Measurements from ENCODE around the gene SIRT7.

The SIRT7 gene

DNA sequence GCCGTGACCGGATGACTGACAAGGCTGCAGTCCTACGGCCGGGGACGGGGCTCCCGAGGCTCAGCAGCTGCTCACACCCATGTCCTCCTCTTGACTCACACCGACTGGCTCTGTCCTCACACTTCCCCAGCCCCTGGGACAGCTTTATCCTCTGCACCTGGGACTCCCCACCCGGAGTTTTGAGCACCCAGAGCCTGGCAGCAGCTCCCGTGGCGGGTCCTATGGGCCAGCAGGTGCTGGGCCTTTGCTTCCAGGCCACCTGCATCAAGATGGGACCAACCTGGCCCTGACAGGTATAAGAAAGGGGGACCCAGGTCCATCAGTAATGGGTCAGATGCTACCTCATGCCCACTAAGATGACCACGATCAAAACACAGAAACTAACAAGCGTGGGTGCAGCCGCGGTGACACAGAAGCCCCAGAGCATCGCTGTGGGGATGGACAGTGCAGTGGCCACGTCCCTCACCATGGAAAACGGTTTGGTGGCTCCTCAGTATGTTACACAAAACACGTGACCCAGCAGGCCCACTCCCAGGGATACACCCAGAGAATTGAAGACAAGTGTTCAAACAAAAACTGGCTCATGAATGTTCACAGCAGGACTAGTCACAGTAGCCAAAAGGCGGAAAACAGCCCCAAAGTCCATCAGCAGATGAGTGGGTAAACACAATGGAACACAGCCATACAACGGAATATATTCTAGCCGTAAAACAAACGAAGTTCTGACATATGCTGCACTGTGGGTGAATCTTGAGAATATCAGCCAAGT lies 46.3 kb upstream of the SIRT7 start:
- Histone ChIP-seq H3K9ac (ENCODE audit: low read length) (no peak overlapping the region), H3K9me3 (ENCODE audit: insufficient read depth, low read length) (no peaks in the 10 kb centered on the region), H3K36me3 (replicated peaks; ENCODE audit: low read depth, low read length) (no peaks in the 10 kb centered on the region), H3K27ac (ENCODE audit: low read length) (no peak overlapping the region), H3K4me2 (ENCODE audit: low read length) (no peak overlapping the region), H3K79me2 (ENCODE audit: low read length) (no peaks in the 10 kb centered on the region), H3K27me3 (ENCODE audit: low read depth, low read length) (peaks cover 15% of the 10 kb centered on the region; the same call in 1 of the 2 replicates), H3K4me3 (ENCODE audit: low read length) (no peak overlapping the region), H3K4me1 (ENCODE audit: low read length) (peaks cover 26% of the 10 kb centered on the region), H4K20me1 (ENCODE audit: insufficient read depth, low read length) (no peaks in the 10 kb centered on the region), H2AFZ (ENCODE audit: low read depth, low read length) (no peak overlapping the region)
- TF ChIP-seq EZH2phosphoT487 (IDR thresholded peaks at IDR 0.05; ENCODE audit: low read depth): no peak
- TF ChIP-seq, protein P1, sequence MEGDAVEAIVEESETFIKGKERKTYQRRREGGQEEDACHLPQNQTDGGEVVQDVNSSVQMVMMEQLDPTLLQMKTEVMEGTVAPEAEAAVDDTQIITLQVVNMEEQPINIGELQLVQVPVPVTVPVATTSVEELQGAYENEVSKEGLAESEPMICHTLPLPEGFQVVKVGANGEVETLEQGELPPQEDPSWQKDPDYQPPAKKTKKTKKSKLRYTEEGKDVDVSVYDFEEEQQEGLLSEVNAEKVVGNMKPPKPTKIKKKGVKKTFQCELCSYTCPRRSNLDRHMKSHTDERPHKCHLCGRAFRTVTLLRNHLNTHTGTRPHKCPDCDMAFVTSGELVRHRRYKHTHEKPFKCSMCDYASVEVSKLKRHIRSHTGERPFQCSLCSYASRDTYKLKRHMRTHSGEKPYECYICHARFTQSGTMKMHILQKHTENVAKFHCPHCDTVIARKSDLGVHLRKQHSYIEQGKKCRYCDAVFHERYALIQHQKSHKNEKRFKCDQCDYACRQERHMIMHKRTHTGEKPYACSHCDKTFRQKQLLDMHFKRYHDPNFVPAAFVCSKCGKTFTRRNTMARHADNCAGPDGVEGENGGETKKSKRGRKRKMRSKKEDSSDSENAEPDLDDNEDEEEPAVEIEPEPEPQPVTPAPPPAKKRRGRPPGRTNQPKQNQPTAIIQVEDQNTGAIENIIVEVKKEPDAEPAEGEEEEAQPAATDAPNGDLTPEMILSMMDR (IDR thresholded peaks at IDR 0.05; ENCODE audit: low read depth, low read length): no peak

DNA sequence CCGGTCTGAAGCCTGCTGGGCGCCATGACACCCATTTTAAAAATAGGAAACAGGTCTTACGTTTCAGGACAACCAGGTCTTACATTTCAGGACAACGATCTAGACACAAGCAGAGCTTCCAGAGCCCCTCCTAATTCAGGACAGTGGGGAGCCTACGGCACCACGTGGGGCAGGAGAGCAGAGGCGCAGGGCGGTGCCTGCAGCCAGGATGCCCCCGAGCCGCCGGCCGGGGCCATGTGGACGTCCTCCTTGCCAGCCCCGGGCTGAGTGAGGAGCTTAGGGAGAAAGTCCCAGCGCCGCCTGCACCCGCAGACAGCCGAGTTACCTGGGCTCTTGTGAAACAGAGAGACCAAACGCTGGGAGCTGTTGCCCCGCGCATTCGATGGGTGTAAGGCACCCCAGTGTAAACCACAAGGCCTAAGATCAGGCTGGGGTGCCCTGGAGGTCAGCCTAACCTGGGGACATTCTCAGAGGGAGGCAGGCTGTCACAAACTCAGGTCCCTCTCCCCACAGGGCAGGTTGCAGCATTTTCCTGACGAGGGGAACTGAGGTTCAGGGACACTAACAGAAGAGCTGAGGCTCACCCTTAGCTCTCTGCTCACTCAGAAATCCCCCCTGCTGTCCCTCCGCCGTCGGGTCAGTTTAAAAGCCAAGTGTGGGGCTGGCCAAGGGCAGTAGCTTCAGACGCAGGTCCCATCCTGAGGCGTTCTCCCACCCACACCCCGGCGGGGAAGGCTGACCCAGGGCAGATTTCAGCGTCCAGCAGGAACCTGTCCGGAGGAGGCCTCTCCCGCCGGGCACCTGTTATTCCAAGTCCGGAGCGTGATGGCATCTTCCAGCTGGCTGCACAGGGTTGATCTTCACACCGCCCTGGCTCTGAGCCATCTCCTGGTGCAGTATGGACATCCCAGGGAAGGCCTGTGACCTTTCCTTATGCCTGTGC lies 44.8 kb upstream of the SIRT7 start:
- Histone ChIP-seq H3K27me3 (ENCODE audit: low read depth, low read length) (peaks cover 15% of the 10 kb centered on the region; the same call in 1 of the 2 replicates), H3K4me2 (ENCODE audit: low read length) (no peak overlapping the region), H3K9ac (ENCODE audit: low read length) (no peak overlapping the region)

DNA sequence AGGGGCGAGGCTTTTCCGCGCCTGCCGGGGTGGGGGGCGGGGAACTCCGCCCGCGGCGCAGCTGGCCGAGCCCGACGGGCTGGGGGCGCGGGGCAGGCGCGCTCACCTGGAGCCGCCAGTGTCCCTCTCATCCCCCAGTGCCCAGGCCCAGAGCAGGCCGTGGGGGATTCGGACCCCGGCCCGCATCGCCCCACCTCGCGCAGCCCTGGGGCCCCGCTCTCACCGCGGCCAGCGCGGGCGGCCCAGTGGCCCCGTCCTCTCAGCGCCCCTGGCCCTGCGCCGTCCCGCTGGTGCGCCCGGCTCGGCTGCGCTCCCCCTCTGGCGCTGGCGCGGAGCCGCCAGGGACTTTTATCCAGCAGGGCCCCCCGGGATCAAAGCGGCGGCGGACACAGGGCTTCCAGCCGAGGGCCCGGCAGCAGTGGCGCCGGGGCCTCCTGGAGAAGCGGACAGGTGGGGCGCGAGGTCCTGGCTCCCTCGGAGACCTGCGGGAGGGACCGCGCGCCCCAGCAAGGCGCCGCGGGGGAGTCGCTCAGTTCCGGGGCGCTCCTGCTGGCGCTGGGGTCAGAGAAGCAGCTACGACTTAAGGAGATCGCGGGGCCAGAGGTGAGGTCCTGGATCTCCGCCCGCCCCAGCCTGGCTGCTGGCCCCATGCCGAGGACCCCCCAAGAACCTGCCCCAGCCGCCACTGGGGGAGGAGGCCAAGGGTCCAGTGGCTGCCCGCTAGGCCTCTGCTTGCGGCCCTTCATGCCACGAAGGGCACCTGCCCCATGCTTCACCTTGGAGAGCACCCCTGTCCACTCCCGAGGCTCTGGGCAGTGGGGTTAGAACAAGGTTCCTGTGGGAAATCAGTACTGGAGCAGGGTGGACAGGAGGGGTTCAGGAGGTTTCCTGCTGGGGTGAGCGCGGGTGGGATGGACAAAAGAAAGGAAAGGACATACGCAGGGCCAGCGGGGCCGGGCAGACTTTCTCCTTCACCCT lies 43.8 kb upstream of the SIRT7 start:
- Histone ChIP-seq H3K4me1 (ENCODE audit: low read length) (peaks cover 4% of the 10 kb centered on the region), H3K4me3 (ENCODE audit: low read length) (no peak overlapping the region), H3K9me3 (ENCODE audit: insufficient read depth, low read length) (no peaks in the 10 kb centered on the region), H3K9ac (ENCODE audit: low read length) (no peak overlapping the region), H4K20me1 (ENCODE audit: insufficient read depth, low read length) (no peaks in the 10 kb centered on the region), H3K27ac (ENCODE audit: low read length) (no peak overlapping the region), H2AFZ (ENCODE audit: low read depth, low read length) (no peak overlapping the region), H3K27me3 (ENCODE audit: low read depth, low read length) (peaks cover 15% of the 10 kb centered on the region; the same call in 1 of the 2 replicates), H3K4me2 (ENCODE audit: low read length) (no peak overlapping the region), H3K36me3 (replicated peaks; ENCODE audit: low read depth, low read length) (no peaks in the 10 kb centered on the region), H3K79me2 (ENCODE audit: low read length) (no peaks in the 10 kb centered on the region)
- TF ChIP-seq EZH2phosphoT487 (IDR thresholded peaks at IDR 0.05; ENCODE audit: low read depth): no peak
- TF ChIP-seq, protein P1 (IDR thresholded peaks at IDR 0.05; ENCODE audit: low read depth, low read length): no peak

More for the DNA sequence above, 44.8 kb upstream of the SIRT7 start:
- Histone ChIP-seq H3K36me3 (replicated peaks; ENCODE audit: low read depth, low read length) (no peaks in the 10 kb centered on the region), H3K4me1 (ENCODE audit: low read length) (peaks cover 14% of the 10 kb centered on the region), H3K79me2 (ENCODE audit: low read length) (no peaks in the 10 kb centered on the region), H2AFZ (ENCODE audit: low read depth, low read length) (no peak overlapping the region), H3K4me3 (ENCODE audit: low read length) (no peak overlapping the region), H3K27ac (ENCODE audit: low read length) (no peak overlapping the region), H4K20me1 (ENCODE audit: insufficient read depth, low read length) (no peaks in the 10 kb centered on the region), H3K9me3 (ENCODE audit: insufficient read depth, low read length) (no peaks in the 10 kb centered on the region)
- no peak for TF ChIP-seq EZH2phosphoT487 (IDR thresholded peaks at IDR 0.05; ENCODE audit: low read depth)
- TF ChIP-seq, protein P1 (IDR thresholded peaks at IDR 0.05; ENCODE audit: low read depth, low read length): no peak

All from OCI-LY3 (cell line).